ENCODE data around the gene PFDN1.

GRCh38 chr5:140349244-140349643, 46.3 kb upstream of the PFDN1 start:
- TF ChIP-seq CTCF (IDR thresholded peaks at IDR 0.05) (no peak), POLR2A (IDR thresholded peaks at IDR 0.05) (no peak)

Data from uterus (tissue), 2 donors.